Endothelial cell (in vitro differentiated cells): ENCODE measurements around the gene PAPPA2. TPM values are rescaled to one million over a fixed set of nuclear protein-coding genes. Genes with fewer than 3 reads are reported as not detected.

Experiments
- DNase-seq: peaks from one replicate; pipeline ENCODE4 v3.0.0; 2021; ENCODE audit warnings: low spot score
- H3K27ac Mint-ChIP-seq: one replicate; pipeline ENCODE4 v1.8.0; 2021; ENCODE audit warnings: mixed read lengths, inconsistent platforms; ENCODE audit not compliant: unreplicated experiment
- H3K27me3 Mint-ChIP-seq: one replicate; pipeline ENCODE4 v1.8.0; 2021; ENCODE audit warnings: mild to moderate bottlenecking, moderate library complexity, mixed read lengths, inconsistent platforms; ENCODE audit not compliant: unreplicated experiment
- H3K36me3 Mint-ChIP-seq: one replicate; pipeline ENCODE4 v1.8.0; 2021; ENCODE audit warnings: mild to moderate bottlenecking, low read depth, mixed read lengths, inconsistent platforms; ENCODE audit not compliant: unreplicated experiment
- H3K4me1 Mint-ChIP-seq: one replicate; pipeline ENCODE4 v1.8.0; 2021; ENCODE audit warnings: mild to moderate bottlenecking, mixed read lengths, inconsistent platforms; ENCODE audit not compliant: unreplicated experiment
- H3K4me3 Mint-ChIP-seq: one replicate; pipeline ENCODE4 v1.8.0; 2021; ENCODE audit warnings: mild to moderate bottlenecking, mixed read lengths, inconsistent platforms; ENCODE audit not compliant: unreplicated experiment
- H3K9me3 Mint-ChIP-seq: one replicate; pipeline ENCODE4 v1.8.0; 2021; ENCODE audit warnings: mixed read lengths, inconsistent platforms; ENCODE audit not compliant: unreplicated experiment
- total RNA-seq: library from RNA; stranded (reverse); fragmentation: NEBNext Ultra II Directional; extraction: Animal tissue kit (Norgen Biotek cat#: 25700); gene quantifications from one replicate; pipeline ENCODE4 v1.2.1, GENCODE V29; 2021; ENCODE audit not compliant: unreplicated experiment
- TF ChIP-seq, protein P1 (sequence below): fragments of 200-600 bp; sonication (generic); IDR thresholded peaks from one replicate; pipeline ENCODE4 v1.5.0; 2021; ENCODE audit warnings: antibody characterized with exemption; ENCODE audit not compliant: unreplicated experiment

The PAPPA2 gene
- total RNA-seq, 1 donor from 2014 or later: 0.33 TPM

DNA sequence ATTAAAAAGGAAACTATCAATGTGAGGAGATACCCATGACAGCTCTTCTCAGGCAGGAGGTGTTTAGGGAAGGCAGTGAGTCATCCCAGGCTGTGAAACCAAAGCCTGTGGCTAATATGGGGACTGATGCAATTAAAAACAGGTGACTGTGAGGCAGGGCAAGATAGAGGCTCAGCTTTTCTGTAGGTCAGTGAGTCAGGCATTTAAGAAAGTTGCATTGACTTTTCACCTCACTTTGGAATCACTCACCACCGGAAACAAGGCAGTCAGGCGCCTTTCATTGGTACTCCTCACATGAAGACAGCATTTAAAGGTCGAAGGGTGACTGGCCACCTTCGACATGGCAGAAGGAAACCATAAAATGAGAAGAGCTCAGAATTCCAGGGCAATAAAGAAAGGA is 54.5 kb downstream of the PAPPA2 start:
- Mint-ChIP-seq H3K27ac (no peak overlapping the region), H3K9me3 (no peaks in the 10 kb centered on the region), H3K36me3 (no peaks in the 10 kb centered on the region), H3K4me3 (no peak overlapping the region), H3K27me3 (no peaks in the 10 kb centered on the region), H3K4me1 (no peaks in the 10 kb centered on the region)
- no peak for DNase-seq
- TF ChIP-seq, protein P1, sequence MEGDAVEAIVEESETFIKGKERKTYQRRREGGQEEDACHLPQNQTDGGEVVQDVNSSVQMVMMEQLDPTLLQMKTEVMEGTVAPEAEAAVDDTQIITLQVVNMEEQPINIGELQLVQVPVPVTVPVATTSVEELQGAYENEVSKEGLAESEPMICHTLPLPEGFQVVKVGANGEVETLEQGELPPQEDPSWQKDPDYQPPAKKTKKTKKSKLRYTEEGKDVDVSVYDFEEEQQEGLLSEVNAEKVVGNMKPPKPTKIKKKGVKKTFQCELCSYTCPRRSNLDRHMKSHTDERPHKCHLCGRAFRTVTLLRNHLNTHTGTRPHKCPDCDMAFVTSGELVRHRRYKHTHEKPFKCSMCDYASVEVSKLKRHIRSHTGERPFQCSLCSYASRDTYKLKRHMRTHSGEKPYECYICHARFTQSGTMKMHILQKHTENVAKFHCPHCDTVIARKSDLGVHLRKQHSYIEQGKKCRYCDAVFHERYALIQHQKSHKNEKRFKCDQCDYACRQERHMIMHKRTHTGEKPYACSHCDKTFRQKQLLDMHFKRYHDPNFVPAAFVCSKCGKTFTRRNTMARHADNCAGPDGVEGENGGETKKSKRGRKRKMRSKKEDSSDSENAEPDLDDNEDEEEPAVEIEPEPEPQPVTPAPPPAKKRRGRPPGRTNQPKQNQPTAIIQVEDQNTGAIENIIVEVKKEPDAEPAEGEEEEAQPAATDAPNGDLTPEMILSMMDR: no peak

DNA sequence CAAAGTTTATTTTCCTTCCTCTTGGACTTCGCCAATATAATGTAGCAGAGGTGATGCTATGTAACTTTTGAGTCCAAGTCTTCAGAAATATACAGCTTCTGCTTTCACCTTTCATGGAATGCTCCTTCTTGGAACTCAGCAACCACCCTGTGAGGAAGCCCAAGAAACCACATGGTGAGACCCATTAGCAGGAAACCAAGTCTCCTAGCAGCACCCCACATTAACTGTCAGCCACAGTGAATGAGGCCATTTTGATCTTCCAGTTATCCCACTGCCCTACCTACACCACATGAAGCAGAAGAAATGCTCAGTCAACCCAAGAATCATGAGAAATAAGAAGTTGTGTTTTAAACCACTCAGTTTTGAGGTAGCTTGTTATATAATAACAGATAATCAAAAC is 58.2 kb downstream of the PAPPA2 start:
- H3K4me3 Mint-ChIP-seq: no peak overlapping the region
- no peaks in the 10 kb centered on the region for H3K9me3 Mint-ChIP-seq
- no peaks in the 10 kb centered on the region for H3K27me3 Mint-ChIP-seq
- H3K36me3 Mint-ChIP-seq: no peaks in the 10 kb centered on the region
- no peaks in the 10 kb centered on the region for H3K4me1 Mint-ChIP-seq
- TF ChIP-seq, protein P1: no peak
- H3K27ac Mint-ChIP-seq: no peak overlapping the region
- DNase-seq: no peak

DNA sequence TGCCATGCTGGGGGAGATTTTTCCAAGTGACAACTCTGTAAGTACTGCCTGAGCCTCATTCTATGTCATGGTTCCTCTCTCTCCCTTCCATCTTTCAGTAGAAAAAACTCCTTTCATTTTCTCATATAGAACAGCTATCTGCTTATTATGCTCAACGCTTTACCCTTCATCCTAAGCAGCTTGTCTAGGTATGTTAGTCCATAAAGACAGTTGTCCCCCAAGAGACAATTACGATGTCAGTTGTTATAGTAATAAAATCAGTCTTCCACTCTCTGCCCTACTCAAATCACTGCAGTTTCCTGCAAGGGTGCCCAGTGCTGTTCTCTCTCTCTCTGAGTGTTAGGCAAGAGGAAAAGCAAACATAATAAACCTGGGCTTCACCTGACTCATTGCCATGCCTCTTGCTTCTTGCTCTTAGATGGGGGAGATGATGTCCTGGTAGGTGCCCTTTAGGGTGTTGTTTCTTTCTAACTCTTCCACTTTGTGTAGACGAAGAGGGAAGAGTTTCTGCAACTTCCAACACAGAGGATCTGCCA is 59.4 kb downstream of the PAPPA2 start:
- TF ChIP-seq, protein P1: no peak
- Mint-ChIP-seq H3K4me1 (no peaks in the 10 kb centered on the region), H3K4me3 (no peak overlapping the region), H3K9me3 (no peaks in the 10 kb centered on the region), H3K27ac (no peak overlapping the region), H3K36me3 (no peaks in the 10 kb centered on the region), H3K27me3 (no peaks in the 10 kb centered on the region)
- DNase-seq: no peak

DNA sequence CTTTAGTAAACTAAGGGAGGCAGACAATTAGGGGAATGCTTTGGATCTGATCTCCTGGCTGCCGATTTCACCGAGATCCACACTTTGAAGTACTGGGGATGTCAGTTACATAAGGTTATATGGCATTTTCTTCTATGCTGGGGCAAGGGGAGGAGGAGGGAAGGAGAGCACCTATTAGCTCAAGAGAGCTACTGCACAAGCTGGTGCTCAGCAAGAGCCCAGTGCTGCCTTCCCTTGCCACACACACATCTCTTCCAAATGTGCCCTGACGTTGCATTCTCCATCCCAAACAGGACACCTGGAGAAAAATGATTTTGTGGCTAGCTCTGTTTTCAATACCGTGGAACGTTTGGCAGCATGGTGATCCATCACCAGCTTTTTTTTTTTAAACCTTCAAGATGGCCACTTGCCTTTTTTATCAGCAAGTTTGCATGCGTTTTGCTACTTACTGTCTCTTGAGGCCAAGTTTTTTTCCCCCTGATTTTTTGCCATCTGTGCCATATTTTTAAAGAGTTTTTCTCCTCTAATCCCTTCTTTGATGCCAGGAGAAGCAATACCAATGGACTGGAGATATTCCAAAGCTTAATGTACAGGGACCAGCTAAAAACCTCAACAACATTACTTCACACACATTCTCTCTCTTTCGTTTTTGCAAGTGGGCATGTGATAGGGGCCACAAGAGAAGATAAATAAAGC is 66.6 kb downstream of the PAPPA2 start:
- H3K4me1 Mint-ChIP-seq: peaks cover 3% of the 10 kb centered on the region
- H3K36me3 Mint-ChIP-seq: no peaks in the 10 kb centered on the region
- H3K9me3 Mint-ChIP-seq: no peaks in the 10 kb centered on the region
- TF ChIP-seq, protein P1: no peak
- H3K27ac Mint-ChIP-seq: no peak overlapping the region
- H3K4me3 Mint-ChIP-seq: no peak overlapping the region
- peaks cover 2% of the 10 kb centered on the region for H3K27me3 Mint-ChIP-seq
- DNase-seq: no peak

DNA sequence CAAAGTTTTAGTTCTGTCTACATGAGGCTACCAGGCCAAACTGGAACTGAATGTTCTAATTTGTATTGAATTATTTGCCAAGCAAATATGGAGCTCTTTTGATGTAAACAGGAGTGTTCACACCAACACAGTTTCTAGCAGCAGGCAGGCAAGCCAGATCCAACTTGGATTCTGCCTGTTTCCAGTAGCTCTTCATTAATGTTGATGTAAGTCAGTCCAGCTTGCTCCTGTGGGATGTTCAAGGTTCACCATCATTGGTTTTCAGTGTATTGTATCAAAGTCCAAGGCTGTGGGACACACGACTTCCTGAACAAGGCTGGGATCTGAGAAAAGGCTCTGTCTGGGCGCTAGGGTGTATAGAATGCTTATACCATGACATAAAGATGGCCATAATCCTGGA is 68.1 kb downstream of the PAPPA2 start:
- TF ChIP-seq, protein P1: no peak
- DNase-seq: no peak
- peaks cover 3% of the 10 kb centered on the region for H3K27me3 Mint-ChIP-seq
- no peaks in the 10 kb centered on the region for H3K9me3 Mint-ChIP-seq
- H3K4me1 Mint-ChIP-seq: peaks cover 3% of the 10 kb centered on the region
- H3K27ac Mint-ChIP-seq: no peak overlapping the region
- no peak overlapping the region for H3K4me3 Mint-ChIP-seq
- H3K36me3 Mint-ChIP-seq: no peaks in the 10 kb centered on the region
